IPS-20b (cell line): Measurements from ENCODE around the gene SYT2.
"Not testable (repeated sequence)": the region's sequence is repeated elsewhere in the genome, so short reads cannot be mapped to it uniquely, and the experiment has no call there.

Source experiments
- H3K27ac ChIP-seq: one replicate; pipeline ENCODE4 v1.5.1; 2013; ENCODE audit warnings: low read length
- H3K27me3 ChIP-seq: 2 replicates; pipeline ENCODE4 v1.6.1; 2013; ENCODE audit warnings: mild to moderate bottlenecking, low read length, inconsistent platforms; ENCODE audit not compliant: insufficient read depth
- H3K36me3 ChIP-seq: 2 replicates; pipeline ENCODE4 v1.6.1; 2013; ENCODE audit warnings: low read depth, mild to moderate bottlenecking, inconsistent platforms, low read length, moderate library complexity; ENCODE audit not compliant: insufficient read depth
- H3K4me1 ChIP-seq: 2 replicates; pipeline ENCODE4 v1.6.1; 2013; ENCODE audit warnings: mild to moderate bottlenecking, control low read depth, inconsistent platforms, low read length, moderate library complexity; ENCODE audit not compliant: insufficient read depth
- H3K4me3 ChIP-seq: 2 replicates; pipeline ENCODE4 v1.5.1; 2013; ENCODE audit warnings: mild to moderate bottlenecking, low read length, inconsistent platforms
- H3K9ac ChIP-seq: 2 replicates; pipeline ENCODE4 v1.6.1; 2013; ENCODE audit warnings: low read depth, mild to moderate bottlenecking, inconsistent platforms, low read length, moderate library complexity
- H3K9me3 ChIP-seq: 2 replicates; pipeline ENCODE4 v1.6.1; 2013; ENCODE audit warnings: mild to moderate bottlenecking, low read depth, low read length, inconsistent platforms; ENCODE audit not compliant: insufficient read depth

Gene SYT2

GRCh38 chr1:202710070-202711045, at the start of gene SYT2:
SYT2 (minus strand) TSS chr1:202710454; CDS start chr1:202605772, 104,682 bp downstream.
- Histone ChIP-seq H3K27me3 (peaks cover 71% of the 10 kb centered on the region), H3K9ac (peak within 1 kb of the TSS; percentile 73; the same call in 1 of the 2 replicates), H3K27ac (no peak within 1 kb of the TSS), H3K4me1 (peaks cover 23% of the 10 kb centered on the region), H3K4me3 (peak within 1 kb of the TSS; percentile 78), H3K36me3 (no peaks in the 10 kb centered on the region), H3K9me3 (no peaks in the 10 kb centered on the region)

GRCh38 chr1:202756391-202756790, 46.1 kb upstream of the SYT2 start:
- H3K36me3 ChIP-seq, result peaks cover 100% of the 10 kb centered on the region
- no peaks in the 10 kb centered on the region for H3K4me1 ChIP-seq
- H3K9me3 ChIP-seq, result no peaks in the 10 kb centered on the region
- no peaks in the 10 kb centered on the region for H3K27me3 ChIP-seq
- no peak overlapping the region for H3K4me3 ChIP-seq
- no peak overlapping the region for H3K9ac ChIP-seq
- no peak overlapping the region for H3K27ac ChIP-seq

GRCh38 chr1:202754293-202754692, 44.0 kb upstream of the SYT2 start:
- Histone ChIP-seq H3K4me3 (no peak overlapping the region), H3K27me3 (no peaks in the 10 kb centered on the region), H3K9ac (no peak overlapping the region), H3K27ac (no peak overlapping the region), H3K9me3 (no peaks in the 10 kb centered on the region), H3K4me1 (no peaks in the 10 kb centered on the region), H3K36me3 (peaks cover 100% of the 10 kb centered on the region)

GRCh38 chr1:202752774-202753173, 42.5 kb upstream of the SYT2 start:
- Histone ChIP-seq H3K9me3 (no peaks in the 10 kb centered on the region), H3K4me3 (no peak overlapping the region), H3K9ac (no peak overlapping the region), H3K27ac (no peak overlapping the region), H3K4me1 (no peaks in the 10 kb centered on the region), H3K27me3 (no peaks in the 10 kb centered on the region), H3K36me3 (peaks cover 100% of the 10 kb centered on the region)

- Histone ChIP-seq H3K4me3 (no peak overlapping the region), H3K9me3 (no peaks in the 10 kb centered on the region), H3K9ac (no peak overlapping the region), H3K27ac (no peak overlapping the region), H3K36me3 (peaks cover 100% of the 10 kb centered on the region), H3K27me3 (no peaks in the 10 kb centered on the region), H3K4me1 (no peaks in the 10 kb centered on the region)
These were observed 40.5 kb upstream of the SYT2 start for GRCh38 chr1:202750761-202751160.

GRCh38 chr1:202750024-202750423, 39.8 kb upstream of the SYT2 start:
- Histone ChIP-seq H3K27ac (no peak overlapping the region), H3K4me3 (no peak overlapping the region), H3K36me3 (peaks cover 100% of the 10 kb centered on the region), H3K9ac (no peak overlapping the region), H3K4me1 (no peaks in the 10 kb centered on the region), H3K27me3 (no peaks in the 10 kb centered on the region), H3K9me3 (no peaks in the 10 kb centered on the region)

GRCh38 chr1:202745323-202745888, 35.2 kb upstream of the SYT2 start:
- Histone ChIP-seq H3K27ac (no peak overlapping the region), H3K9ac (no peak overlapping the region), H3K9me3 (no peaks in the 10 kb centered on the region), H3K27me3 (no peaks in the 10 kb centered on the region), H3K4me3 (no peak overlapping the region), H3K4me1 (no peaks in the 10 kb centered on the region), H3K36me3 (peaks cover 99% of the 10 kb centered on the region)

GRCh38 chr1:202744770-202745169, 34.5 kb upstream of the SYT2 start:
- H3K36me3 ChIP-seq, result peaks cover 93% of the 10 kb centered on the region
- not testable (repeated sequence) for H3K4me1 ChIP-seq, H3K27ac ChIP-seq, H3K4me3 ChIP-seq, H3K9ac ChIP-seq, H3K27me3 ChIP-seq, H3K9me3 ChIP-seq

GRCh38 chr1:202742496-202742895, 32.2 kb upstream of the SYT2 start:
- Histone ChIP-seq H3K36me3 (peaks cover 88% of the 10 kb centered on the region), H3K4me3 (no peak overlapping the region), H3K4me1 (no peaks in the 10 kb centered on the region), H3K27ac (no peak overlapping the region), H3K9ac (no peak overlapping the region), H3K9me3 (no peaks in the 10 kb centered on the region), H3K27me3 (no peaks in the 10 kb centered on the region)

GRCh38 chr1:202733251-202733650, 23.0 kb upstream of the SYT2 start:
- no peaks in the 10 kb centered on the region for H3K9me3 ChIP-seq
- no peaks in the 10 kb centered on the region for H3K4me1 ChIP-seq
- no peak overlapping the region for H3K9ac ChIP-seq
- no peak overlapping the region for H3K27ac ChIP-seq
- no peak overlapping the region for H3K4me3 ChIP-seq
- no peaks in the 10 kb centered on the region for H3K27me3 ChIP-seq
- H3K36me3 ChIP-seq, result peaks cover 100% of the 10 kb centered on the region

GRCh38 chr1:202728951-202729350, 18.7 kb upstream of the SYT2 start:
- H3K9ac ChIP-seq, result no peak overlapping the region
- H3K4me1 ChIP-seq, result no peaks in the 10 kb centered on the region
- no peaks in the 10 kb centered on the region for H3K27me3 ChIP-seq
- no peaks in the 10 kb centered on the region for H3K9me3 ChIP-seq
- H3K27ac ChIP-seq, result no peak overlapping the region
- H3K36me3 ChIP-seq, result peaks cover 96% of the 10 kb centered on the region
- H3K4me3 ChIP-seq, result no peak overlapping the region

GRCh38 chr1:202725526-202725925, 15.3 kb upstream of the SYT2 start:
- no peaks in the 10 kb centered on the region for H3K27me3 ChIP-seq
- H3K9me3 ChIP-seq, result no peaks in the 10 kb centered on the region
- no peak overlapping the region for H3K4me3 ChIP-seq
- no peak overlapping the region for H3K9ac ChIP-seq
- no peak overlapping the region for H3K27ac ChIP-seq
- H3K36me3 ChIP-seq, result peaks cover 61% of the 10 kb centered on the region
- H3K4me1 ChIP-seq, result no peaks in the 10 kb centered on the region
